NCI-H2171 treated with DMSO at 0.1 percent for 48 hours (cell line): ENCODE results near the gene TSPAN9.

Experiments used
- DNase-seq: peaks from one replicate; lab custom pipeline; 2025; lab: John Stamatoyannopoulos, UW

The TSPAN9 gene

DNA sequence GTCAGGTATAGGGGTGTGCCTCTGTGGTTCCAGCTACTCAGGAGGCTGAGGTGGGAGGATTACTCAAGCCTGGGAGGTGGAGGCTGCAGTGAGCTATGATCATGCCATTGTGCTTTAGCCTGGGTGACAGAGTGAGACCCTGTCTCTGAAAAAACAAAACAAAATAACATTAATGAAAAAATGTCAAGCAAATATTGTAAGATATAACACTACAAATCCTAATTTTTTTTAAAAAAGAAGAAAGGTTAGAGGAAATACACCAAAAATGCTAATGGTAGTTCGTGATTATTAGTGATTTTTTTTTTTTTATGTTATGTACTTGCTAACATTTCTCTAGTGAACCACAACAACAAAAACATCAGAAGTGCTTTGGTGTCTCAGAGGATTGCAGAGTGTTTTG, 47.7 kb downstream of the TSPAN9 start:
- DNase-seq: no peak

DNA sequence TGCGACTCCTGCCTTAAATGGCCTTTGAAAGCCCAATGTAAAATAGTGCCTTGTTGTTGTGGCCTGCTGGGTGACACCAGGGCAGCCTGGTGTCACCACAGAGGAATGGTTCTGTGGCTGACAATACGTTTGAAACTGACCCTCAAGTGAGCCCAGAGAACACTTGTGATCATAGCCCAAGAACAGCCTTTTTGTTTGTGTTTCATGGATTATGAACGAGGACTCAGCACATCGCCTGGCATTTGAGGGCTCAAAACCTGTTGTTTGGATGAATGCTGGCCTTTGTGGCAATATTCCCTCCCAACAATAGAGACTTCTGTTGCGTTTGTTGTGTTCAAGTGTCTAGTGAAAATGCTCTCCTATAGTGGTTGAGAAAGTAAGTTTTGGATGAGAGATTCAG, 48.5 kb downstream of the TSPAN9 start:
- no peak for DNase-seq

DNA sequence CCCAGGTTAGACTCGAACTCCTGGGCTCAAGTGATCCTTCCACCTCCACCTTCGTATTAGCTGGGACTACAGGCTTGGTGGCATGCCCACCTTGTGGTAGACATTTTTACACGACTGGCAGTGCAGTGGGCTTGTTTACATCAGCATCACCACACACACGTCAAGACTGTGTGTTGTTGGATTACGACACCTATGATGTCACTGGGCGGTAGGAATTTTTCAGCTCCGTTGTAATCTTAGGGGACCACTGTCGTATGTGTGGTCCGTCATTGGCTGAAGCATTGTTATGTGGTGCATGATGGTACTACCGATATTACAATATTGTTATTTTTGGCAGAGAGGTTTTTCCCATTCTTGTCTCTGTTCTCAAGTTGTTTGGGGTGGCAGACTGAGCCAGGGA, 50.7 kb downstream of the TSPAN9 start:
- DNase-seq: no peak

DNA sequence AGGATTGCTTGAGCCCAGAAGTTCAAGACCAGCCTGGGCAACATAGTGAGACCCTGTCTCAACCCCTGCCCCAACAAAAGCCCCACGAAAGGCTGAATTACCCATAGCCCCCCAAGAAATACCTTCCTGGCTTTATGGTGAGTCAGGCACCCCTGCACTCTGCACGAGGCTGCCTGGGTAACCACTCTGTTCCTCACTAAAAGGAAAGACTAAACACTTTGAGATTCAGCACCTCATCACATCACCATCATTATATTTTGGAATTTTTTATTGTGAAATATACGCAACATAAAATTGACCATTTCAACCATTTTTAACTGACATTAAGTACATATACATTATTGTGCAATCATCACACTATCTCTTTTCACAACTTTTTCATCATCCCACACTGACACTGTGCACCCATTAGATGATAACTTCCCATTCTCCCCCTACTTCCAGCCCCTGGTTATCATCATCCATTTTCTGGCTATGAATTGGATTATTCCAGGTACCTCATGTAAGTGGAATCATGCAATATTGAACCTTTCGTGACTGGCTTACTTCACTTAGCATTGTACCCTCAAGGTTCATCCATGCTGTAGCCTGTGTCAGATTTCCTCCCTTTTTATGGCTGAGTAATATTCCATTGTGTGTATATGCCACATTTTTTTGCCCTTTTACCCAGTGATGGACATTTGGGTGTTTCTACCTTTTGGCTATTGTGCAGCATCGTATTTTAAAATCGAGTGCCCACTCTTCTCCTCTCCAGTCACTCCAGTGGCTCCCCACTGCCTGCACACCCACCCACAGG, 51.5 kb downstream of the TSPAN9 start:
- no peak for DNase-seq

DNA sequence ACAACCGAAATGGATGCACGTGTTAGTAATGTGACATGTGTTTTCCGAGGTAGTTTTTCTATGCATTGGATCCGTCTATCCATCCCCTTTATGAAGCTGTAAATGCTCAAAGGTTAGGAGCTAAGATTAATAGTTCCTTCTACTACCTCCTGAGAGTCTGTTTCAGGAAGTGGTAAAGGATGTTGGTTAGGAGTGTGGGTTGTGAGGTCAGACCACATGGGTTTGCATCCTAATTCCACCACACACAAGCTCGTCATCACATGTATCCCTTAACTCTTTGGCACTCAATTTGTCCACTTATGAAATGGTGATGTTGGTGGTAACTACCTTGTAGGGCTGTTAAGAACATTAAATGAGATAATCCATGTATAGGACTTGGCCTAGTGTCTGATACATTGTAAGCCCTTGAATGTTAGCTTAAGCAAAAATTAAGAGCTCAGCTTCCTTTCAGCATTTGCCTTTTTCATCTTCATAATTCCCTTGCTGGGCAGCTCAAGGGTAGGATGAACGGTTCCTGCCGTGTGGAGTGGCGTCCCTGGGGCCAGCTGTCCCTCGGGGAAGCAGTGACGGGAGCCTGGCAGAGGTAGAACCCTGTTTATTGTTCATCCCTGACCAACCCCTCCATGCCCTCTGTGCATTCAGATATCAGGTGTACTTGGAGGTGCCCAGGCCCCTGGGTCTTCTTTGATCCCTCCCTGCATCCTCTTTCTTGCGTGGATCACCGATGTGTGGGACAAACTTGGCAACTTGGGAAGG, 52.3 kb downstream of the TSPAN9 start:
- DNase-seq: no peak

DNA sequence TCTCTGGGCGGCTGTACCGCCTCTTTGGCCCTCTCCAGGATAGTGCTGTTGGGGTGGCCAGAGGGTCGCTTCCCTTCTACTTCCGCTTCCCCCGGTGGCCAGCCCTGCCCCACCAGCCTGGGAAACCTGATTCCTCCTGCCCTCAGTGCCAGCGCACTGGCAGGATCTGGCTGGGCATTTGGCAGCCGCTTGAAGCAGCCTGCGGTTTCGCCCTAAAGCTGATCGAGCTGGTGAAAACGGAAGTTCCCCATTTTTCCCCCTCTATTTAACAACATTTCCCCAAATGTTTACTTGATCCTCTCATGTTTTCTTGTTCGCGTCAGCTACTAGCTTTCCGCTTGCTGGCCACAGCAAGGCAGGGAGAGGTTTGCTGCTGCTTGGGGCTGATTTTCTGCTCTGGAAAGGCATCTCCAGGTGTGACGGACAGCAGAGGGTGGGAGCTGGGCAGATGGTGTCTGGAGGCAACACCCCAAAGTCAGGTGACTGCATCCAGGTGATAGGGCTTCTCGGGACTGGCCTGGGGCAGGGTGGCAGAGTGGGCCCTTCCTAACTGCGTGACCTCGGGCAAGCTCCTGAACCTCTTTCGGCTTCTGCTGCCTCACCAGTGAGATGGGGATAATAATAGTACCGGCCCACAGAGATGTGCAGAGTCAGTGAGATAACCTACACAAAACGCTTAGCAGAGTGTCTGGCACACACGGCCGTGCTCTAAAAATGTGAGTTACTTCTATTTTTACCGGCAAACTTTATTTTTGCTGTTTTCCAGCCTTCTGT, 53.1 kb downstream of the TSPAN9 start:
- DNase-seq: peak; percentile 58

DNA sequence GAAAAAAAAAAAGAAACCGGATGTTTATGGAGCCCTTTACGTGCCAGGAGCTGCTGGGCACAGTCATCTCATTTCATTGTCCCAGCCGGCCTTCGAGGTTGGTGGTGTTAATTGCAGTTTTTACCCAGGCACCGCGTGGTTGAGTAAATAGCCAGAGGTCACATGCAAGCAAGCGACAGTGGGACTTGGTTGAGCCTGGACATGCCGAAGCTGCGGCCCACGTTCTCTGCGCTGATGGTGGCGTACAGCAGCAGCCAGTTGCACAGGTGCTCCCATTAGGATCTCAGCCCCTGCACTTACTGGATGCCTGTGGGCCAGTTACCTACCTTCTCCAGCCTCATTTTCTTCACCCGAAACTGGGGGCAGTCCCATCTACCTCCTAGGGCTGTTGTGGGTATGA, 54.0 kb downstream of the TSPAN9 start:
- no peak for DNase-seq

DNA sequence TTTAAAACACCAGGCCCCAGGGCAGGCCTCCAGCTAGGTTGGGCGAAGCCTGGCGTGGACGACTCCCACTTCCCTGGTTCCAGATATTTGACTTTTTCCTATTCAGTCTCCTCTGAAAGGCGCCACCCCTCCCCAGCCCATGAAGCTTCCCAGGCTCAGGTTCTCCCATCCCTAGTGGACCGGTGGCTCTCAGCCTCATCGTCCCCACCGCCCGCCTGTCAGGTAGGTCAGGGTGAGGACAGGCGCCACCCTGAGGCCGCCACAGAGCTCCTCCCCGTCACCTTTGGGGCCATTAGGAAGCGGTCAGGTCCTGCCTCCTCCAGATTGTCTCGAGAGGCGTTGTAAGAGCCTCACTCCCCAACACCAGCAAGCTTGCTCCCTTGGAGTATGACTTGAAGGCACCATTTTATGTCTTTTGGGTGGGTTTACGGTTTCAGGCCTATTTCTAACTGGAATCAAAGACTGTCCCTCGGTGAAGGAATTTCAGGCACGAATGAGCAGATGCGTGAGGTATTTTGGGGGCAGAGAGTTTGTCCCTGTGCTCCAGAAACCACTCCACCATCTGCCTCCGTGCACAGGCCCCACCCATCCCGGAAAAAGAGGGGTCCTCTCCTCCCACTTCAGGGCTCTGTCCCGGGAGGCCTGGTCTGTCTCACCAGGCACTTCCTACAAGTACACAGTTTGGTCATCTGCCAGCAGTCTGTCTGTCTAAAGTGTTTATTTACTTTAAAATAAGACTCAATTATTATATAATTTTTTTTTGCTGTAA, 55.6 kb downstream of the TSPAN9 start:
- DNase-seq: no peak

DNA sequence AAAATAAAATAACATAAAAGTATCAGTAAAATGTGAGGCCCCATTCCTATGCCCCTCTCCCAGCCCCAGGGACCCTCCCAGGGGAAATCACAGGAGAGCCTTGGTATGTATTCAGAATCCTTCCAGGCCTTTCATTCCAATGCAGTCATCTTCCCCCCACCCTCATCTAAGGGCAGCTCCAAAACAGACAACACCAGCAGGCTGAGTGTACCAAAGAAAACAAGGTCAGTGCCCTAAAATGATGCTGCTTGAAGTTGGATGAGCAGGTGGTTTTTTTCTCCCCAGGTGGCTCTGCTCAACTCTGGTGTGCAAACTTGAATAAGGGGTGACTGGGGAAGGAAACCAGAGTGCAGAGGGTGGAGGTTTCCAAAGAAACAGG, 56.2 kb downstream of the TSPAN9 start:
- DNase-seq: no peak

DNA sequence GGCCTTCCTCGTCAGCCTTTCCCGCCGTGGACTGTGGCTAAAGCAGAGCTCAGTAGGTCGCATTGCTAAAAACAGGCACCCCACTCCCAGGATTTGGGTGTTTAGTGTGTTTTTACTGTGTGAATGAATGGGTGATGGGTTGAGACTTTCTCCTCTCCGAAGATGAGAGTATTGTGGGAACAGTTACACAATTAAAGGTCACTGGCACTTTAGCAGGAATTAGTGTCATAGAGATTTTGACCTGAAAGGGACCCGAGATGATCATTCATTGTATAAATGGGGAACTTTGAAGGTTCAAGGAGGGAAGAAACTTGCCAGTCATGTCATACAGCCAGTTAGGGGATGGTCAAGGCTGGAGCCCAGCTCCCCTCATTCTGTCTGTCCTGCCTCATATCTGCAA, 56.9 kb downstream of the TSPAN9 start:
- no peak for DNase-seq

DNA sequence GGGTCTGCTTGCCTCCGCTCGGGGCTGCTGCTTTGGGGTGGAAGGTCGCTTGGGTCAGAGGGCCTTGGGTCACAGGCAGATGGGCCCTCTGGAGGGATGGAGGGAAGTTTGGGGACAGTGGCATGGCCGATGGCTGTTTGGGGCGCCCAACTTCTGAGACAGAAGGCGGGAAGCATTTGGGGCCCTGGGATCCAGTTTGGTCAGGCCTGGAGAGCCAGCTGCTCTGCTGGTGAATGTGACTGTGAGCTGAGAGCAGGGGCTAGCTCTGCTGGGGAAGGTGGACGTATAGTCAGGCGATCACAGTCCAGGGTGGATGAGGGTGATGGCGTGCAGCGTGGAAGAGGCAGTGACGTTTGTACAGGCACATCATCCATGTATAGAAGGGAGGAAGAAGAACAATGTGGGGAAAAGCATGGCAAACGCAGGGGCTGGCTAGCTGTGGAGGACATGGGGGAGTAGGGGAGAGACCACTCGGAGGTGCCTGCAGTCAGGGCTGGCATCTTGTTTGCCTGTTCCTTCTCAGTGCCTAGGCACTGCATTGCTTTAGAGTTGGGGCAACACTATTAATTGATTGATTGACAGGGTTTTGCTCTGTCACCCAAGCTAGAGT, 57.5 kb downstream of the TSPAN9 start:
- DNase-seq: no peak

DNA sequence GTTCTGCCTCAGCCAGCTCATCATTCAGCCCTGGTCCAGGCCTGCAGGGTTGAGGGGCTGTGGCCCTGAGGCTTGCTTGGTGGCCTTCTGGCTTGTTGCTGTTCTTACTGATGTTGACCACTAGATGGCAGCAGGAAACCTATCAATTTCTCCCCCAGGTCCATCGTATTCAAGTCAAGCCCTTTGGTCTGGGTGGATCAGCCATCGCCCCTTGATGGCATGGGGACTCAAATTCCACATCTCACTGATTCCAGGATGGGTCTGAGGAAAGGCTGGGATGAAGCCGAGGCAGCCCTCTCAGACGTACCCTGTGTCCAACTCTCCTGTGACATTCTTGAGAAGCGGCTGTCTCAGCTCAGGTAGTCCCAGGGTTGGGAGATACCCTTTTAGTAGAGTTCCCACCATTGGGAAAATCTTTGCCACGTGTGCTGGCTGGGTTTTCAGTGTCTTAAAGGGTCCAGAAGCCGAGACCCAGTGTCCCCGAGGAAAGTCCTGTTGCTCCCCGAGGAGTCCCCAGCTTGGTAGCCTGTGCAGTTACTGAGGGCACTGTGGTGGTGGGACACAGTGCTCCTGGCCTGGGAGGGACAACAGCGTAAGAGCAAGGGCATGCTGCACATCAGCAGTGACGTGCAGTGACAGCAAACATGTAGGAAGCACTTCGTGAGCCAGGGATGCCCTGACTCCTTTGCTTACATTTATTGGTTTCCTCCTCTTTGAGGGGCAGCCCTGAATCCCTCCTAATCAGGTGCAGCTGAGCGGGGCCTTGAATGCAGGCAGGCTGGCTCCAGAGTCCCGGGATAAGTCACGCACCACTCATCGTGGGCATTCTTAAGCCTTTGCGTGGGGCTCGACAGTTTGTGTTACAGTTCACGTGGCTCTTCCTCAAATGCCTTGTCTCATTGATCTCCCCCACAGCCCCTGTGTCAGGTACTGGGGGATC, 58.6 kb downstream of the TSPAN9 start:
- DNase-seq: peak; percentile 80

DNA sequence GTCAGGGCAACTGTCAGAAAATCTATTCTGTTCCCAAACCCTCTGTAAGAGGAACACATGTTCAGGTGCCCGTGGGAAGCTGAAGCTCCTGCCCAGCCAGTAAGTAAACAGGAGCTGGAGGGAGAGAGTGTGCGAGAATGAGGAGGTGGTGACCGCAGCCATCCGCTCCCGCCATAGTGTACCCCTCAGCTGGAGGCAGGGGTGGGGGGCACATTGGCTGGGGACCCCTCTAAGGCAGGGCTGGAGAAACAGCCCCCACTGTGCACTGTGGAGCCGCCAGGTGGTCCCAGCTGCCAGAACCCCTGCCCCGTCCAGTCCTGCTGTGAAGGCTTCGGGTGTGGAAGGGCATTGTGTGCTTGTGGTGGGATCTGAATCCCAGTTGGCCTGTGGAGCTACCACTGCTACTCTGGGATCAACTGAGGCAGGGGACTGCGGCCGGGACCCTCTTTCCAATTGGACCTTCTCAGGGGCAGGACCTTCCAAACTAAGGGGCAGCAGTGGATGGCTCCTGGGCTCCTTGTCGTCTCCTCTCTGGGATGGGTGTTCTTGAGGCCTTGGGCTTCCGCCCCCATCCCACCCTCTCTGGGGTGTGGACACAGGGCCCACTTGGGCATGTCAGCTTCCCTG, 59.6 kb downstream of the TSPAN9 start:
- DNase-seq: no peak

DNA sequence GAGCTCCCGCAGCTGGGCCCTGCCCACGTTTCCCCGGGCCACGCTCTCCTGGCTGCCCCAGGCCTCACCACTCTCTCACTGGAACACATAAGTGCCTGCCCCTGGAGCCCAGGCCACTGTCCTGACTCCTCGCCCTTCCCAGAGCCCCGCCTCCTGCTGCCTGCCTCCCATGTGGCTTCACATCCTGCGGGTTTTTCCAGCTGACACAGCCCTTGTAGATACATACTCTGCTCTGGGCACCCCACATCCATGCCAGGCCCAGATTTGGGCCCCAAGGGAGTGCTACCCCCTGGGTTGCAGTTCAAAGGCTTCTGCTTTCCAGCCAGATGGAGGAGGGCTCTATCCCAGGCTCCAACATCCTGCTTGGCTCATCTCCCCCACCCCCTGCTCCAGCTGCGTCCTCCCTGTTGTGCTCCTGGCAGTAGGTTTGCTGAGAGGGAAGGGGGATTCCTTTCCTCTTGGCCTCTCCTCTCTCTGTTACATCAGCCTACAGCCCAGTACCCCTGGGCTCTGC, 60.1 kb downstream of the TSPAN9 start:
- peak; percentile 72 for DNase-seq

DNA sequence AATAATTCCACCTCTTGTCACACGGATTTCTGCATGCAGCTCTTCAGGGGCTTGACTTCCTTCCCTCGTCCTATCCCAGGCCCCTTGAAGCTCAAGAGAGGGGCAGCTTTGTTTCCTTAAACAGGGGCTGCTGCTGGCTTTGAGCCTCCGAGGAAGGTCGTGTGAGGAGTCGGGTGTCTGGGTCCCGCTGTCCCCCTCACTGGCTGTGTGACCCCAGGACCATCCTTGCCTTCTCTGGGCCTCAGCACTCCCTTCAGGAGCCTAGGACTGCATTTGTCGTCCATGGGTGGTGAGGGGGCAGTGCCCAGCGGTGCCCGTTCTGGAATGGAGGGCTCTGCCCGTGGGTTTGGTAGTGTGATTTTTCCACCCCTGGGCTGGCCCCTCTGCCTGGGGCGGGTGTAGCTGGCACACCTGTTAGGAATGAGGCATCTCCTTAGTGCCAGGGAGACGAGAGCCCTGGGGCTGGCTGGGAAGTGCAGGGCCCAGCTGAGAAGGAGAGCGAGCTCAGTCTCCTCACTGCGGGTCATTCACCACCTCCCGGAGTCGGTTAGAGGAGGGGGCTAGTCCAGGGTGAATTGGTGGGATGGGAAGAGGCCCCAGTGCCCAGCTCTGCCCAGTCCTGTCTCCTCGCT, 60.8 kb downstream of the TSPAN9 start:
- no peak for DNase-seq

DNA sequence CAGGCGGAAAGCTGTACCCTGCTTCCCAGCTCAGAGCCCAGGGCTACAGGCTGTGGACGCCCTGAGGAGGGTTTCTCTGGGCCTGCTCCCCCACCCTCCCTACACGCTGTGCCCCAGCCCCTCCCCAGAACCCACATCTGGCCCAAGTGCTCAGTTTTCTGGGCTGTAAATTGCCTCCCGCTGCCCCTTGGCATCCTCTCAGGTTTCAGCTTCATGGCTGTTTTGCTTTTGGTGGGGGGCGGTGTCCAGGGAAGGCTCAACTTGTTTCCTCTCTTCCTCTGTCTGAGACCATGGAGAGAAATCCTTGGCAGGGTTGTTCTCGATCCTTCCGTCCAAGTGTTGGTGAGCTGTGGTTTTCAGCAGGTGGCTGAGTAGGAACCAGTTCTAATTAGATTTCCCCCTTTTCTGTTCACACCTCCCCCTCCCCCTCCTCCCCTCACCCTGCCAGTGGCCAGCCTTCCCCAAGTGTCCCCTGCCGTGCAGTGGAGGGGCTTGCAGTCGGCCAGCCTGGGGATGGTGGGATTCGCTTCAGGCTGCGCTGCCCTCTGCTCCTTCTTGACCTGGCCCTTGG, 61.8 kb downstream of the TSPAN9 start:
- DNase-seq: peak; percentile 38

DNA sequence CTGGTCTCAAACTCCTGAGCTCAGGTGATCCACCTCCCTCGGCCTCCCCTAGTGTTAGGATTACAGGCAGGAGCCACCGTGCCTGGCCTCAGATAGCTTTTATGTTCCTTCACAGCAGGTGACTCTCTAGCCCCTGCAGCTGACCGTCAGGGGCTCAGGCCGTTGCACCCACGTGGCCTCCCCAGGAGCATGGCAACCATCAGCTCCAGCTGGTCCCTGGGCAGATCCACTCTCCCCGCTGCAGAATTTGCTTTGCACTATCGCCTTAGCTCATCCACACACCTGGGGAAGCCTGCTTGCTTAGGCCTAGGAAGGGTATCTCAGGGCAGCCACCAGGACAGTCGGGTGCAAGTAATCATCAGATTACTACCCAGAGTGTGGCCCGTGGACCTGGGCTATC, 62.6 kb downstream of the TSPAN9 start:
- DNase-seq: no peak

DNA sequence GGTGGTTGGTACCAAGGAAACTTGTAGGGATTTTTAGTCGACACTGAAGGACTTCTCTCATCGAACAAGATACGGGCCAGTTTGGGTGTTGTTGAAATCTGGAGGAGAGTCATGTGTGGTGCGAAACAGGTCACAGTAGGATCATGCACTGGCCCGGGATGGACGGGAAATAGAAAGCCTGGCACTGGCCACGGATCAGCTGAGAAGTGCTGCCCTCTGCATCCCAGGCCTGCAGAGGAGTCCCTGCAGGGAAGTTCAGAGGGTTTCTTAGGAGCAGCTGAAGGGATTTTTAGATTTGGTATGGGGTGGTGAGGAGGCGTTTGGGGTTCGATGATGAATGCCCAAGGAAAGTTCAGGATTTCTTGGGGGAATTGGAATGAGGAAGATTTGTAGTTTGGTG, 63.1 kb downstream of the TSPAN9 start:
- DNase-seq: no peak
